IPS DF 6.9 (cell line): ENCODE data around the gene SCO1.

Experiments
- DNase-seq: peaks from one replicate; pipeline ENCODE4 v3.0.0-alpha.2; 2013; ENCODE audit warnings: low read depth, low spot score
- H3K27ac ChIP-seq: one replicate; pipeline ENCODE4 v1.5.1; 2013; ENCODE audit warnings: low read length, control low read depth
- H3K27me3 ChIP-seq: 2 replicates; pipeline ENCODE4 v1.6.1; 2013; ENCODE audit warnings: mild to moderate bottlenecking, low read length; ENCODE audit not compliant: control insufficient read depth, insufficient read depth
- H3K36me3 ChIP-seq: 2 replicates; pipeline ENCODE4 v1.6.1; 2013; ENCODE audit warnings: low read length; ENCODE audit not compliant: control insufficient read depth, insufficient read depth
- H3K4me1 ChIP-seq: 2 replicates; pipeline ENCODE4 v1.6.1; 2013; ENCODE audit warnings: low read length; ENCODE audit not compliant: control insufficient read depth, insufficient read depth
- H3K4me3 ChIP-seq: 2 replicates; pipeline ENCODE4 v1.5.1; 2013; ENCODE audit warnings: mild to moderate bottlenecking, low read length
- H3K9me3 ChIP-seq: 2 replicates; pipeline ENCODE4 v1.6.1; 2013; ENCODE audit warnings: low read length, inconsistent platforms; ENCODE audit not compliant: control insufficient read depth, insufficient read depth
- WGBS: extraction: QIAGEN DNeasy Blood & Tissue Kit; methylation state at CpG from one replicate; pipeline ENCODE4 v1.1.7; 2013; ENCODE audit warnings: mixed read lengths, missing lambda C conversion rate; ENCODE audit not compliant: insufficient read length, insufficient coverage; 5-methylcytosine and 5-hydroxymethylcytosine counted together

SCO1 gene

GRCh38 chr17:10726196-10726595 lies 28.9 kb upstream of the SCO1 start:
- H3K9me3 ChIP-seq = no peaks in the 10 kb centered on the region
- H3K36me3 ChIP-seq = no peaks in the 10 kb centered on the region
- H3K27ac ChIP-seq = no peak overlapping the region
- no CpG with 5 or more reads among the region's 2 CpGs for WGBS
- H3K27me3 ChIP-seq = no peaks in the 10 kb centered on the region
- H3K4me3 ChIP-seq = no peak overlapping the region
- DNase-seq = no peak
- H3K4me1 ChIP-seq = no peaks in the 10 kb centered on the region

DNA sequence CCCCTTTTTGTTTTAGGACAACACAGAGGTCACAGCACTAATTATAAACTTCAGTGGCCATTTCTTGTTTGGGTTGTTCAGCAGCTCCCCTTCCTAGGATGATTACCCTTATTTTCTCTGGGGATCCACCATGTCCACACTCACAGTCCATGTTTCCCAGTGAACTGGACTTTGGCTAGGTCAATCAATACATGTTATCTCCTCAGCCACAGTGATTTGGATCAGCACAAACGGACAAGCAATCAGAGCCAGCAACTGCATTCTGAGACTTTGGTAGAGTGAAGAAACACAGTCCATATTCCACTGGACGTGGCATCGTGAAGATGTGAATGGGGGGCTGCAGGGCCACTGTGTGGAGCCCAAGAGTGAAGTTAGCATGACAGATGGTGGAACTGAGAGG lies 27.9 kb upstream of the SCO1 start:
- Histone ChIP-seq H3K36me3 (no peaks in the 10 kb centered on the region), H3K9me3 (no peaks in the 10 kb centered on the region), H3K27me3 (no peaks in the 10 kb centered on the region), H3K4me1 (no peaks in the 10 kb centered on the region), H3K4me3 (no peak overlapping the region), H3K27ac (no peak overlapping the region)
- DNase-seq = no peak
- WGBS = no CpG with 5 or more reads among the region's 3 CpGs

DNA sequence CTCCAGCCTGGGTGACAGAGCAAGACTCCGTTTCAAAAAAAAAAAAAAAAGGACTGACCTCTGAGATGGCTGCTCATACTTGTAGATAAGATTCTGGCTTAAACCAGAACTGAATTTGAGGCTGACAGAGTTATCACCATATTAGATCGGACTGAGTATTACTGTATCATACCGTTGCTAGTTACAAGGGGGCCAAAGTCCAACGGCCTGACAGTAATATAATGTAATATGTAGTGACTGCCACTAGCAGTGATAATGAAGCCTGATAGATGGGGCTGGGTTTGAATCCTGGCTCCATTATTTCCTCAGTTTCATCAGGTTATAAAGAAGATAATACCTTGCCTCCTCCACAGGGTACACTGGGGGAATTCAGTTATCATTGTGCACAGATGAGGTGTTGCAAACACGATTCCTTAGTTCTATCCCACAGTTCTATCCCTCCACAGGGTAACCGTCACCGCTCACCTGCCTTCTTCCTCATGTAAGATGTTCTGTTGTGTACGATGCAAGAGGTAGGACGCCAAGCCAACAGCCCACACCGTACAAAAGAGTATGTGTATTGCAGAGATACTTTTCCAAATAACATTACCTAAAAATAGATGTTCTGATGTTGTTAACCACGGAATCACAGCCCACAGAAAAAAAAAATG lies 27.3 kb upstream of the SCO1 start:
- WGBS = no CpG with 5 or more reads among the region's 11 CpGs
- Histone ChIP-seq H3K4me3 (no peak overlapping the region), H3K27ac (no peak overlapping the region), H3K9me3 (no peaks in the 10 kb centered on the region), H3K27me3 (no peaks in the 10 kb centered on the region), H3K4me1 (no peaks in the 10 kb centered on the region), H3K36me3 (no peaks in the 10 kb centered on the region)
- no peak for DNase-seq

- Histone ChIP-seq H3K4me1 (no peaks in the 10 kb centered on the region), H3K4me3 (no peak overlapping the region), H3K27me3 (no peaks in the 10 kb centered on the region), H3K9me3 (no peaks in the 10 kb centered on the region), H3K36me3 (no peaks in the 10 kb centered on the region), H3K27ac (no peak overlapping the region)
- WGBS = no CpG with 5 or more reads among the region's 1 CpG
- DNase-seq = no peak
These were observed 21.2 kb upstream of the SCO1 start for GRCh38 chr17:10718547-10718946.

DNA sequence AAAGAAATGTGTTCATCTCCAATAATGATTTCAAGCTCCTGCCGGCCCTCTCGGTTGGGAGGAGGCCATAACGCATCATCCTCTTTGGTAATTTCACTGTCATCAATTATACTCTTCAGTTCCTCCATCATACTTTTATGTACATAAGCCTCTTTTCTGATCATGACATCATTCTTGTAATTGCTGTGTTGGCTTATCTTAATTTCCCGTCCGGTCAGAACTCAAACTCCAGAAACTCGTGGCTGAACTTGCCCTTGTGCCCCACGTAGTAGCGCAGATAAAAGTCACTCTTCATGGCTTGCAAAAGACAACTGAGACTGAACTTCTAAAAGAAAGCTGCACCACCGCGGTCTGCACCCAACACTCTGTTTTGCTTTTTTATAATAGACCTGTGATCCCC lies 18.9 kb upstream of the SCO1 start:
- no peak overlapping the region for H3K27ac ChIP-seq
- H3K36me3 ChIP-seq = 0 out of 2 replicates have a peak, but pooled peaks cover 3% of the 10 kb centered on the region
- whole genome bisulfite sequencing = no CpG with 5 or more reads among the region's 10 CpGs
- no peaks in the 10 kb centered on the region for H3K27me3 ChIP-seq
- no peak for DNase-seq
- no peaks in the 10 kb centered on the region for H3K9me3 ChIP-seq
- H3K4me3 ChIP-seq = no peak overlapping the region
- no peaks in the 10 kb centered on the region for H3K4me1 ChIP-seq

DNA sequence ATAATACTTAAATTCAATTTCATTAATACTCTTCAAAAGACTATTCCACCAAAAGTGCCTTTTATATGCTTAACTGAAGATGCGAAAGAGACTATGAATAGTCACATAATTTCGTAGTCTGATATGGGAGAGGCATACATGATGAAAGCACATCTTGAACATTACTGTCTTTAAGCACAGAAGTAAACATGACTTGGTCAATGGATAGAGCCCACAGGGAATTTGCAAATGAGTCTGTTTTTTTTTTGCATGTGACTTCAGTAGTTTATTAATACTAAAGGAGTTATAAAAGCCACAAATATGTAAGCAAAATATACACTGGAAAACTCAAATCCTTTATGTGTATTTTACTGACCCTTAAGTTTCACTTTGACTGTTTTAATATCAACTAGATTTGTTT lies 16.0 kb upstream of the SCO1 start:
- DNase-seq = no peak

GRCh38 chr17:10705727-10706126 lies 8.4 kb upstream of the SCO1 start:
- Histone ChIP-seq H3K9me3 (no peaks in the 10 kb centered on the region), H3K36me3 (0 out of 2 replicates have a peak, but pooled peaks cover 3% of the 10 kb centered on the region), H3K27ac (no peak overlapping the region), H3K27me3 (no peaks in the 10 kb centered on the region), H3K4me3 (no peak overlapping the region), H3K4me1 (no peaks in the 10 kb centered on the region)
- DNase-seq = no peak
- WGBS = 100% methylated on average over 3 of the region's 5 CpGs

More for the DNA sequence above, 16.0 kb upstream of the SCO1 start:
- Histone ChIP-seq H3K27ac (no peak overlapping the region), H3K27me3 (no peaks in the 10 kb centered on the region), H3K9me3 (no peaks in the 10 kb centered on the region), H3K4me3 (no peak overlapping the region), H3K4me1 (no peaks in the 10 kb centered on the region), H3K36me3 (0 out of 2 replicates have a peak, but pooled peaks cover 3% of the 10 kb centered on the region)
- WGBS = no CpG with 5 or more reads among the region's 2 CpGs

DNA sequence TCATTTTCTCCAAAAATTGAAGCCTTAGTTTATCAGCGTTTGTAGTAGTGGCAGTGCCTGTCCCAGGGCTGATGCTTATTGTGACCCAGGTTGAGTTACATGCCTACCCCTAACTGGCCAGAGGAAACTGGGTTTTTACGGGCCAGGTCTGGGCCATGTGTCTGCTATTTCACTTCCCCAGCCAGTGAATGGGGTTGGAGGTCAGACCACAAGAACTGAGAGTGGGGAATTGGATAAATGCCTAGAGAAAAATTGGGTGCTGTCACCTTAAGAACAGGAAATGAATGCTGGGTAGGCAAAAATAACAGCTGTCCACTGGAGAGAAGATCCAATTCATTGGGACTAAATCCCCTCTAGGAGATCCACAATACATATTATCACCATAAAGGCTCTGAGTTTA lies 5.2 kb upstream of the SCO1 start:
- no peak for DNase-seq
- H3K36me3 ChIP-seq = 0 out of 2 replicates have a peak, but pooled peaks cover 3% of the 10 kb centered on the region
- no CpG with 5 or more reads among the region's 2 CpGs for whole genome bisulfite sequencing

DNA sequence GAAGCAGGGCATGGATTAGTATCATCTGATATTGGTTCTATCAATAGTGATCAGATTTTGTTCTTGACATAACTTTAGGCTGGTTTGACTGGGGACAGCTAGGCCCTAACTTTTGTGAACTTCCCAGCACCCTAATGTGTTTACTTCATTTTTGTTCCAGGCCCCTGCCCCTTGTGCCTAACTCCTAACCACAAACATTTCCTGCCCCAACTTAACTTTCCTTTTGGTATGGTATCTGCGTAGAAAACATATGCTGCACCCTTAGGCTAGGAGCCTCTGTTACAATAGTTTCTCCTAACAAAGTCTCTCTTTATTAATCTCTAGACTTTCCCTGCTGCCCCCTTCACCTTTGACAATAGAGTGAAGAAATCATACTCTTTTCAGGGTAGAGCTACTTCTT lies 2.5 kb upstream of the SCO1 start:
- no peak overlapping the region for H3K27ac ChIP-seq
- H3K4me1 ChIP-seq = no peaks in the 10 kb centered on the region; the same call in 1 of the 2 replicates
- no CpG with 5 or more reads among the region's 1 CpG for WGBS
- H3K27me3 ChIP-seq = no peaks in the 10 kb centered on the region
- no peaks in the 10 kb centered on the region for H3K36me3 ChIP-seq
- DNase-seq = no peak
- no peak overlapping the region for H3K4me3 ChIP-seq
- no peaks in the 10 kb centered on the region for H3K9me3 ChIP-seq

More for the DNA sequence above, 5.2 kb upstream of the SCO1 start:
- Histone ChIP-seq H3K9me3 (no peaks in the 10 kb centered on the region), H3K27me3 (no peaks in the 10 kb centered on the region), H3K27ac (no peak overlapping the region), H3K4me3 (no peak overlapping the region), H3K4me1 (no peaks in the 10 kb centered on the region; the same call in 1 of the 2 replicates)

DNA sequence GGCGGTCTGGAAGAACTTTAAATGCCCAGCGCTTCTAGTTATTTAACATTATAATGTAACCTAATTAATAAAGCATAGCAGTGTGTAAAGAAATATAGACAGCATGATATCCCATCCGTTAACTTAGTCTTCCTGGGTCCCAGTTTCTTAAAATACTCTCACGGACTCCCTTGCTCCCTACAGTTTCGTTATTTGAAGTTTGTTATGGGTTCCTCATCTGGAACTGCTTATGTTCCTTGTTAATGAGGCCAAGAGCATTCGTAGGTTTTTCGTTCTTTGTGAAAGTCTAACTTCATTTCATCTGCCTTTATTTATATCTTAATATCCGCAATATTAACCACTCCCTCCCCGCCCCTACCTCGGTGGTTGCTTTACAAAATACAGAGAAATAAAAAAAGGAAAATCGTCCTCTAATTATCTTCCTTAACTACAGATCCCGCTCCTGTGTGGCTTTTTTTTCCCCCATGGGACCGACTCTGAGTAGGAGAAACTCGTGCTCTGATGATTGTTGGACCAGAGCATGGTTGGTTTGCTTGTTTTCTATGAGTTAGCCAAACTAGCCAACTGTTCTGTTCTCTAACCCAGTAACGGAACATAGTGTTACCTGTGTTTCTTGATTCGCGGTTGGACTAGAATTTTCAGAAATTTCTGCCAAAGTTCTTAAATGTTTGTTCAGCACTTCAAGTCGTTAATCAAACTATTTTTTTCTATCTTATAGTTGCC lies 924 bp upstream of the SCO1 start:
- H3K9me3 ChIP-seq = no peaks in the 10 kb centered on the region
- no peaks in the 10 kb centered on the region for H3K27me3 ChIP-seq
- H3K36me3 ChIP-seq = peaks cover 2% of the 10 kb centered on the region; the same call in 1 of the 2 replicates
- no peak for DNase-seq
- H3K4me3 ChIP-seq = peak overlapping the region; percentile 84; the same call in 1 of the 2 replicates
- H3K27ac ChIP-seq = no peak overlapping the region
- H3K4me1 ChIP-seq = no peaks in the 10 kb centered on the region; the same call in 1 of the 2 replicates
- WGBS = no CpG with 5 or more reads among the region's 18 CpGs
